ENCODE data around the gene ACVR1C. TPM values are rescaled to one million over a fixed set of nuclear protein-coding genes. Genes with fewer than 3 reads are reported as not detected.

ACVR1C gene
- total RNA-seq, 1 experiment from 2014 or later = 0.04 TPM

DNA sequence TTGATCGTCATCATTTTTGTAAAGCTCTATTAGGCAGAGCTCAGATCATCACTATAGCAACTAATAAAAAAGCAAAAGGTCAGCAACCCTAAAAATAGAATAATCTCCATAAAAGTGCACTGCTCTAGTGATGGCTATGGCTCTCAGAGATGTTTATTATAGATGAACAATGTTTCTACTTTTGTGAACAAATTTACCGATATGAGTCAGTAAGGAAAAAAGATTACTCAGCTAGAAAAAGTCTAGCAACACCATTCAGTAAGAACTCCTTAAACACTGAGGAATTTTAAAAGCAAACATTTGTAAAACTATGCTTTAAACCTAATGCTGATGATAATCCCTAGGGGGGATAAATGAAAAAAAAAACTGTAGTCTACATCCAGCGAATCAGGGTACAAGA, 69.6 kb downstream of the ACVR1C start:
- no peak overlapping the region for H3K4me3 ChIP-seq
- H3K9me3 ChIP-seq (ENCODE audit: insufficient read depth, low read depth) = no peaks in the 10 kb centered on the region
- H3K27me3 ChIP-seq (ENCODE audit: insufficient read depth, low read depth) = no peaks in the 10 kb centered on the region
- TF ChIP-seq CTCF (conservative IDR thresholded peaks at IDR 0.05) (no peak), EZH2 (IDR thresholded peaks at IDR 0.05; ENCODE audit: low read depth) (no peak)
- POLR2A ChIA-PET (ENCODE audit: unreplicated experiment) = no interaction called here
- H4K20me1 ChIP-seq (ENCODE audit: insufficient read depth) = no peaks in the 10 kb centered on the region
- H3K4me1 ChIP-seq (replicated peaks; ENCODE audit: insufficient read depth) = no peaks in the 10 kb centered on the region
- no peak overlapping the region for H2AFZ ChIP-seq
- intact Hi-C loops (cut with micrococcal nuclease; ENCODE audit: unreplicated experiment) = no loop called here
- no TSS peak for BruUV-seq (replicated peaks)
- no peak for DNase-seq
- CTCF ChIA-PET = no interaction called here
- no peaks in the 10 kb centered on the region for H3K36me3 ChIP-seq (ENCODE audit: low read depth)
- H3K79me2 ChIP-seq (ENCODE audit: low read depth) = no peaks in the 10 kb centered on the region
- H3F3A ChIP-seq (ENCODE audit: insufficient read depth, low read depth) = no peaks in the 10 kb centered on the region
- H3K9me2 ChIP-seq (ENCODE audit: insufficient read depth) = no peaks in the 10 kb centered on the region
- H3K4me2 ChIP-seq = no peak overlapping the region
- H3K27ac ChIP-seq = no peak overlapping the region

- Histone ChIP-seq H3K27ac (no peak overlapping the region), H2AFZ (no peak overlapping the region), H4K20me1 (ENCODE audit: insufficient read depth) (no peaks in the 10 kb centered on the region), H3K4me3 (no peak overlapping the region), H3K9me3 (ENCODE audit: insufficient read depth, low read depth) (no peaks in the 10 kb centered on the region), H3K4me2 (no peak overlapping the region), H3K27me3 (ENCODE audit: insufficient read depth, low read depth) (no peaks in the 10 kb centered on the region), H3K9me2 (ENCODE audit: insufficient read depth) (no peaks in the 10 kb centered on the region), H3F3A (ENCODE audit: insufficient read depth, low read depth) (no peaks in the 10 kb centered on the region), H3K4me1 (replicated peaks; ENCODE audit: insufficient read depth) (no peaks in the 10 kb centered on the region), H3K36me3 (ENCODE audit: low read depth) (no peaks in the 10 kb centered on the region), H3K79me2 (ENCODE audit: low read depth) (no peaks in the 10 kb centered on the region)
- intact Hi-C loops (cut with micrococcal nuclease; ENCODE audit: unreplicated experiment) = no loop called here
- TF ChIP-seq EZH2 (IDR thresholded peaks at IDR 0.05; ENCODE audit: low read depth) = no peak
- no peak for TF ChIP-seq CTCF (conservative IDR thresholded peaks at IDR 0.05)
- no TSS peak for BruUV-seq (replicated peaks)
- no peak for DNase-seq
- CTCF ChIA-PET = no interaction called here
- POLR2A ChIA-PET (ENCODE audit: unreplicated experiment) = no interaction called here
Measured at GRCh38 chr2:157557770-157558169, 70.9 kb downstream of the ACVR1C start.

GRCh38 chr2:157540102-157540501, 88.6 kb downstream of the ACVR1C start:
- no peaks in the 10 kb centered on the region for H4K20me1 ChIP-seq (ENCODE audit: insufficient read depth)
- intact Hi-C loops (cut with micrococcal nuclease; ENCODE audit: unreplicated experiment) = no loop called here
- H3K4me2 ChIP-seq = no peak overlapping the region
- ChIA-PET POLR2A (ENCODE audit: unreplicated experiment) (no interaction called here), CTCF (no interaction called here)
- DNase-seq = no peak
- no peaks in the 10 kb centered on the region for H3K79me2 ChIP-seq (ENCODE audit: low read depth)
- H3K27me3 ChIP-seq (ENCODE audit: insufficient read depth, low read depth) = no peaks in the 10 kb centered on the region
- BruUV-seq (replicated peaks) = no TSS peak
- no peaks in the 10 kb centered on the region for H3F3A ChIP-seq (ENCODE audit: insufficient read depth, low read depth)
- no peaks in the 10 kb centered on the region for H3K9me2 ChIP-seq (ENCODE audit: insufficient read depth)
- H3K36me3 ChIP-seq (ENCODE audit: low read depth) = no peaks in the 10 kb centered on the region
- H3K27ac ChIP-seq = no peak overlapping the region
- no peaks in the 10 kb centered on the region for H3K9me3 ChIP-seq (ENCODE audit: insufficient read depth, low read depth)
- H3K4me3 ChIP-seq = no peak overlapping the region
- no peak overlapping the region for H2AFZ ChIP-seq
- TF ChIP-seq CTCF (conservative IDR thresholded peaks at IDR 0.05) = no peak
- TF ChIP-seq EZH2 (IDR thresholded peaks at IDR 0.05; ENCODE audit: low read depth) = no peak
- no peaks in the 10 kb centered on the region for H3K4me1 ChIP-seq (replicated peaks; ENCODE audit: insufficient read depth)

Measured in PC-9 (cell line).